ENCODE data around the gene RALGAPA2.

- no peak for TF ChIP-seq CTCF (IDR thresholded peaks at IDR 0.05)
- TF ChIP-seq POLR2A (IDR thresholded peaks at IDR 0.05), result no peak
Observed at GRCh38 chr20:20551409-20551808, 161.0 kb downstream of the RALGAPA2 start.

Data from thyroid gland (tissue), 4 donors.